ENCODE results near the gene USPL1.

The USPL1 gene

DNA sequence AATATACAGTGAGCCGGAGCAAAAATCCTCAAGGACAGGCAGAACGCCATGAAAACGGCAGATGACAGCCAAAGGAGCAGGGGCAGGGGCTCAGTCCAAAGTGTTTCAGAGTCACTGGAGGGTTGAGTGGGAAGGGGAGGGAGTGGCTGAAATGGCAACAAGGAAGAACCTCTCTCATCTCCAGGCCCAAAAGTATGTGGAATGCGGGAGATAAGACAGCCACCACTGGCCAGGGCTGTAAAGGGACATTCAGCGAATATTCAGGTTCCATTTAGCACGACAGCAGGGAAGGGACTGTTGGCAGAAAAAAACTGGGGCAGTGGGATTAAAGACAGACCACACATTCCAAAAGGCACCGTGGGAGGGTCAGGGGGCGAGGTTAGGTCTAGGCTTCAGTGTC lies 48.4 kb downstream of the USPL1 start:
- TF ChIP-seq, protein P1, sequence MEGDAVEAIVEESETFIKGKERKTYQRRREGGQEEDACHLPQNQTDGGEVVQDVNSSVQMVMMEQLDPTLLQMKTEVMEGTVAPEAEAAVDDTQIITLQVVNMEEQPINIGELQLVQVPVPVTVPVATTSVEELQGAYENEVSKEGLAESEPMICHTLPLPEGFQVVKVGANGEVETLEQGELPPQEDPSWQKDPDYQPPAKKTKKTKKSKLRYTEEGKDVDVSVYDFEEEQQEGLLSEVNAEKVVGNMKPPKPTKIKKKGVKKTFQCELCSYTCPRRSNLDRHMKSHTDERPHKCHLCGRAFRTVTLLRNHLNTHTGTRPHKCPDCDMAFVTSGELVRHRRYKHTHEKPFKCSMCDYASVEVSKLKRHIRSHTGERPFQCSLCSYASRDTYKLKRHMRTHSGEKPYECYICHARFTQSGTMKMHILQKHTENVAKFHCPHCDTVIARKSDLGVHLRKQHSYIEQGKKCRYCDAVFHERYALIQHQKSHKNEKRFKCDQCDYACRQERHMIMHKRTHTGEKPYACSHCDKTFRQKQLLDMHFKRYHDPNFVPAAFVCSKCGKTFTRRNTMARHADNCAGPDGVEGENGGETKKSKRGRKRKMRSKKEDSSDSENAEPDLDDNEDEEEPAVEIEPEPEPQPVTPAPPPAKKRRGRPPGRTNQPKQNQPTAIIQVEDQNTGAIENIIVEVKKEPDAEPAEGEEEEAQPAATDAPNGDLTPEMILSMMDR (IDR thresholded peaks at IDR 0.05) = no peak

DNA sequence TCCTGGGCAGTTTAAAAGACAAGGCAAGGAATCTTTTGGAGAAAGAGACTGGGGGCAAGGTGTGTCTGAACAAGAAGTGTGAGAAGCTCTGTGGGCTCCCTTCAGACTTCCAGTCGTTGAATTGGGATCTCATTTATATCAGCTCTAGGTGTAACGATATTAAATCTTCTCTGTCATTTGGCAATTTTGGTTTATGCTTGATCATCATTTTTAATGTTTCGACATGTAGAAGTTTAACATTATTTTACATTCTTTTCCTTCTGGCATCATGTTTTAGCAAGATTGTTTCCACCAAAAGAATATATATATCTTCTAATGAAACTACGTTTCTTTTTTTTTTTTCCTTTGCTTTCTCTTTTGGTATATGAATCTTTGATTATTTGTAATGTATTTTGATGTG lies 49.3 kb downstream of the USPL1 start:
- TF ChIP-seq, protein P1 (IDR thresholded peaks at IDR 0.05) = no peak

DNA sequence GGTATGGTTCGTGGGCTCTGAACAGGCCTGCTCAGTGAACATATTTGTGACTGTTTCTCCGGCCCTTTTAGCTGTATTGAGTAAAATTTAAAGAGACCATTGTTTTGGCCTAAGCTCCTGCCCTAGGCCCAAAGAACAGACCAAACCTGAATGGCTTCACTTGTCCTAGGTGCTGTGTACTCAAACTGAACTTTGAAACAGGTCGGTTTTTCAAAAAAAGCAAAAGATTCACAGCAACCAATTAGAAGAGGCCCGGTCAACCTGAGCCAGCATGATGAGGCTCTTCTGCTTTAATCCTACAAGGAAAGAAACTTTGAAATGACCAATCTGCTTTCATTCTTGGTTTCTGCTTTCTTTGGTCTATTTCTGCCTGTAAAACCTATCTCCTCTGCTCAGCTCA lies 50.6 kb downstream of the USPL1 start:
- TF ChIP-seq, protein P1 (IDR thresholded peaks at IDR 0.05) = no peak

DNA sequence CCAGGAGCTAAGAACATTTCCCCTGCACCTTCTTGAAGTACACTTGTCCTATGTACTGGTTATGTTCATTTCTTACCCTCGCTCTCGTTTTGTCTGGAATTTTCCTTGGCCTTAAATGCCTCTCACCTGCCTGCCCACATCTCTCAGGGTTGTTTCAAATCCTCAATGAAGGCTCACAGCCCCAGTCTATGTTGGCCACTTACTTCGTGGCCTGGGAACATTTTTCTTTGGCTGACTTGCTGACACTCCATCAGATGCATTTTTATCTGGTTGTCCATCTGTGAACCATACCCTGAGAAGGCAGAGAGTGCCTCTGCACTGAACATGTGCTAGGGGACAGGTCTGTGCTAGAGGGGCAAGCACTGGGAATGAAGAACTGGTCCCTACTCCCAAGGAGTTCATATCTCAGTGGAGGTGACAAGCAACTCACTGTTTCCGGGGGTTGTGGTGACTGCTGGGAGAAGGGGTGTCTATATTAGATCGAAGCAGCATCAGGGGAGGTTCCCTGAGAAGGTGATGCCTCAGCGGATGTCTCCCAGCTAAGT lies 53.6 kb downstream of the USPL1 start:
- TF ChIP-seq, protein P1 (IDR thresholded peaks at IDR 0.05) = no peak

DNA sequence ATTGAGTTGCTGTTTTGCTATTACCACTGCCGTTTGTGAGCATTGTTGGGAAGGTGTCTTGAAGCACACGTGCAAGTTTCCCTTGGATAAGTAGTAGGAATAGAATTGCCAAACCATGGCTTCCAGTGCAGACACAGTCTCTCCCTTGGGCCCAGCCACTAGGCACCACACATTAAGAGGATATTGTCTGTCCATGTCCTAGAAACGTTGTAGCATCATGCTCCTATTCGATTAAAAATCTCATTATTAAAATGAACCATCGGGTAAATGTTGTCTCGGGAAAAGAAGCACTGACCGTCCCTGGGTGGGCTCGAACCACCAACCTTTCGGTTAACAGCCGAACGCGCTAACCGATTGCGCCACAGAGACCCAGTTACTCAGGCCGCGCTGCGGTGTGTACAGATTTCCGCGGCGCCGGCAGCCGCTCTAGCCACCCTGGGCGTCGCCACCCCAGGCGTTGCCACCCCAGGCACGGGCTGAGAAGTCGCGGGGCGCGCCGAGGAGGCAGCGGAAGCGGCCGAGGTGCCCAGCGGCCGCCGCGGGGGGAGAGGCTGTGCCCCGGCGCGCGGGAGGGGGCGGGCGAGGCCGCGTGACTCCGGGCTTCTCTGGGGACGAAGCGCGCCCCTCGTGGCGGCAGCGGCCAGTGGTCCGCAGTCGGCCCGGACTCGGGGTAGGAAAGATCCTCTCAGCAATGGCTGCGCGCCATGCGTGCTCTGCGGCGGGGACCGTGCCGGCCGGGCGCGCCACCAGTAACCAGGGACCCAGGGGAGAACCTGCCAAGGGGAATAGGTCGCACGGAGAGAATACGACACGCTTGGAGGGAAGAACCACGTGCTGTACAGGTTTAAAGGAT lies 56.2 kb downstream of the USPL1 start:
- TF ChIP-seq, protein P1 (IDR thresholded peaks at IDR 0.05) = peak; percentile 65

DNA sequence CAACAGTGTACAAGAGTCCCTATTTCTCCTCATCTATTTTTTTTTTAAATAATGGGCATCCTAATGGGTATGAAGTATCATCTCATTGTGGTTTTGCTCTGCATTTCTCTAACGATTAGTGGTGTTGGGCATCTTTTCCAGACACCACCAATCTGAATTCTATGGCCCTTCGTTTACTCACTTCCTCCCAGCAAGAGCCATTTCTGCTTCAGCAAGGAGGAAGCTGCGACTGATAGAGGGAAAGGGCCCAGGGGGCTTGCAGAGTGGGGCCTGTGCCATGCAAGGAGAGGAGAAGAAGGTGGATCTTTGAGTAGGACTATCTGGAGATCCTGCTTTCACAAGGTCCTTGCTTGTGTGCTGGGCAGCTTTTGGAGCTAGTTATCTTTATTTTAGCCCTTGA lies 58.0 kb downstream of the USPL1 start:
- TF ChIP-seq, protein P1 (IDR thresholded peaks at IDR 0.05) = no peak

DNA sequence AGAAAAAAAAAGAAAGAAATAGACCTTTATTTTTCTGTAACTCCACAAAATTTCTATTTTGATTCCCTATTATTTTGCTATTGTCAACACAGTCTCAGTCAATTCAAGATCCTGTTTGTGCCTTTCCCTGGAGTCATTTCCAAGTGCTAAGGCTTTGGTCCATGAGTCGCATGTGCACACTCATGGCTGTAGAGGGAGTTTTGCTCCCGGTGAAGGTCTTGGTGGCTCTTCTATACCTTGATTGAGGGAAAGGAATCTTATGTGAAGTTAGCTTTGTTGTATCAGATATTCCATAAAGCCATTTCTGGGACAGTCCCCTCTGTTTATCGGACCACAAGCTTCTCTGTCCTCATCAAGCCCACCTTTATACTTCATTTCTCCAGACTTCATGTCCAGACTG lies 59.0 kb downstream of the USPL1 start:
- TF ChIP-seq, protein P1 (IDR thresholded peaks at IDR 0.05) = peak; percentile 15; the same call in 1 of the 2 replicates
